ENCODE data around the gene TSPEAR. TPM values are rescaled to one million over a fixed set of nuclear protein-coding genes. Genes with fewer than 3 reads are reported as not detected.

TSPEAR gene
- total RNA-seq, 2 donors from 2014 or later = not detected

- TF ChIP-seq, protein P1, sequence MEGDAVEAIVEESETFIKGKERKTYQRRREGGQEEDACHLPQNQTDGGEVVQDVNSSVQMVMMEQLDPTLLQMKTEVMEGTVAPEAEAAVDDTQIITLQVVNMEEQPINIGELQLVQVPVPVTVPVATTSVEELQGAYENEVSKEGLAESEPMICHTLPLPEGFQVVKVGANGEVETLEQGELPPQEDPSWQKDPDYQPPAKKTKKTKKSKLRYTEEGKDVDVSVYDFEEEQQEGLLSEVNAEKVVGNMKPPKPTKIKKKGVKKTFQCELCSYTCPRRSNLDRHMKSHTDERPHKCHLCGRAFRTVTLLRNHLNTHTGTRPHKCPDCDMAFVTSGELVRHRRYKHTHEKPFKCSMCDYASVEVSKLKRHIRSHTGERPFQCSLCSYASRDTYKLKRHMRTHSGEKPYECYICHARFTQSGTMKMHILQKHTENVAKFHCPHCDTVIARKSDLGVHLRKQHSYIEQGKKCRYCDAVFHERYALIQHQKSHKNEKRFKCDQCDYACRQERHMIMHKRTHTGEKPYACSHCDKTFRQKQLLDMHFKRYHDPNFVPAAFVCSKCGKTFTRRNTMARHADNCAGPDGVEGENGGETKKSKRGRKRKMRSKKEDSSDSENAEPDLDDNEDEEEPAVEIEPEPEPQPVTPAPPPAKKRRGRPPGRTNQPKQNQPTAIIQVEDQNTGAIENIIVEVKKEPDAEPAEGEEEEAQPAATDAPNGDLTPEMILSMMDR (IDR thresholded peaks at IDR 0.05) = no peak
- Histone ChIP-seq H3K27ac (no peak overlapping the region), H3K4me1 (no peaks in the 10 kb centered on the region), H3K9me3 (no peaks in the 10 kb centered on the region), H3K36me3 (no peaks in the 10 kb centered on the region), H3K4me3 (no peak overlapping the region), H3K27me3 (no peaks in the 10 kb centered on the region)
- no peak for DNase-seq (ENCODE audit: low spot score)
These were observed 181.0 kb downstream of the TSPEAR start for GRCh38 chr21:44530221-44530902.

GRCh38 chr21:44529503-44530125 is 181.8 kb downstream of the TSPEAR start:
- DNase-seq (ENCODE audit: low spot score) = no peak
- Histone ChIP-seq H3K27me3 (no peaks in the 10 kb centered on the region), H3K9me3 (no peaks in the 10 kb centered on the region), H3K4me1 (no peaks in the 10 kb centered on the region), H3K36me3 (no peaks in the 10 kb centered on the region), H3K27ac (no peak overlapping the region), H3K4me3 (no peak overlapping the region)
- TF ChIP-seq, protein P1 (IDR thresholded peaks at IDR 0.05) = no peak

DNA sequence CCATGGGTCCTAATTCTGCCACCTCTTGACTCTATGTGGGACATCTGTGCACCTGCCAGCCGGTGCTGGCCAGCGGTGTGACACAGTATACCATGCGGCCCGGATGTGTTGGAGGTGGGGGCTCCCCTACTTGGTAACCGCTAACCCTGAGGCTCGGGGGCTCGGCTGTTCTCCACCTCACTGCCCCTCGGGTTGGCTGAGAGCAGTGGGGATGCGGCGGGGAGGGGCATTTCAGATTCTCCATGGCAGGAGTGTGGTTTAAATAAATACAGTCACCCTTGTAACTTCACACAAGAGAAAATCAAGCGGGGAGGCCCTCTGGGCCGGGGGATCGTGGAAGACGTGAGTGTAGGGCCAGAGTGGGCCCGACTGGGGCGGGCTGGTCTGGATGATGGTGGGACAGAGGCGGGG is 182.4 kb downstream of the TSPEAR start:
- TF ChIP-seq, protein P1 (IDR thresholded peaks at IDR 0.05) = no peak
- no peak for DNase-seq (ENCODE audit: low spot score)
- no peaks in the 10 kb centered on the region for H3K4me1 ChIP-seq
- no peak overlapping the region for H3K4me3 ChIP-seq
- H3K9me3 ChIP-seq = no peaks in the 10 kb centered on the region
- H3K27ac ChIP-seq = no peak overlapping the region
- no peaks in the 10 kb centered on the region for H3K36me3 ChIP-seq
- H3K27me3 ChIP-seq = no peaks in the 10 kb centered on the region

- no peak for DNase-seq (ENCODE audit: low spot score)
- H3K27me3 ChIP-seq = no peaks in the 10 kb centered on the region
- TF ChIP-seq, protein P1 (IDR thresholded peaks at IDR 0.05) = no peak
These were observed 182.8 kb downstream of the TSPEAR start for GRCh38 chr21:44528634-44528995.

GRCh38 chr21:44527983-44528633 is 183.3 kb downstream of the TSPEAR start:
- Histone ChIP-seq H3K4me1 (no peaks in the 10 kb centered on the region), H3K27ac (no peak overlapping the region), H3K27me3 (no peaks in the 10 kb centered on the region), H3K9me3 (no peaks in the 10 kb centered on the region), H3K36me3 (no peaks in the 10 kb centered on the region), H3K4me3 (no peak overlapping the region)
- TF ChIP-seq, protein P1 (IDR thresholded peaks at IDR 0.05) = no peak
- no peak for DNase-seq (ENCODE audit: low spot score)

More at GRCh38 chr21:44528634-44528995, 182.8 kb downstream of the TSPEAR start:
- H3K27ac ChIP-seq = no peak overlapping the region
- no peaks in the 10 kb centered on the region for H3K4me1 ChIP-seq
- no peak overlapping the region for H3K4me3 ChIP-seq
- H3K9me3 ChIP-seq = no peaks in the 10 kb centered on the region
- H3K36me3 ChIP-seq = no peaks in the 10 kb centered on the region

Measured in right atrium auricular region (tissue), 2 donors.